DND-41 (cell line): ENCODE data around the gene MANSC1.

Experiments
- ATAC-seq: fragments of 200-7000 bp; cut with Tn5 transposase; 3 replicates; pipeline ENCODE4 v1.9.1; 2021; ENCODE audit warnings: low read depth; ENCODE audit not compliant: insufficient read depth
- DNase-seq: peaks from one replicate; pipeline ENCODE4 v3.0.0-alpha.2; 2020
- H2AFZ ChIP-seq: 2 replicates; pipeline ENCODE4 v1.6.0; 2012; ENCODE audit warnings: low read depth, low read length
- H3K27ac ChIP-seq: 2 replicates; pipeline ENCODE4 v1.5.1; 2012; ENCODE audit warnings: low read length, inconsistent platforms
- H3K27me3 ChIP-seq: fragments of 200-600 bp; sonication (generic); 2 replicates; pipeline ENCODE4 v1.6.0; 2012; ENCODE audit warnings: low read length, mild to moderate bottlenecking, inconsistent platforms; ENCODE audit not compliant: insufficient read depth, poor library complexity
- H3K36me3 ChIP-seq: 2 replicates; pipeline ENCODE4 v1.5.1; 2012; ENCODE audit warnings: low read length, inconsistent platforms; ENCODE audit not compliant: insufficient read depth
- H3K4me1 ChIP-seq: 2 replicates; pipeline ENCODE4 v1.5.1; 2012; ENCODE audit warnings: mild to moderate bottlenecking, low read length; ENCODE audit not compliant: insufficient read depth
- H3K4me2 ChIP-seq: 2 replicates; pipeline ENCODE4 v1.6.0; 2012; ENCODE audit warnings: mild to moderate bottlenecking, moderate library complexity, low read length, inconsistent platforms; ENCODE audit not compliant: insufficient read depth
- H3K4me3 ChIP-seq, 2 experiments: fragments of 200-600 bp in 1 of 2; shearing (Covaris generic) in 1 of 2; 2 replicates each; pipeline ENCODE4 v1.5.1; 2012 to 2016; ENCODE audit warnings: inconsistent platforms in 2 of 2, low read length in 2 of 2, mild to moderate bottlenecking in 2 of 2, low read depth in 1 of 2, moderate library complexity in 1 of 2
- H3K79me2 ChIP-seq: 2 replicates; pipeline ENCODE4 v1.6.0; 2012; ENCODE audit warnings: low read length, inconsistent platforms; ENCODE audit not compliant: insufficient read depth
- H3K9ac ChIP-seq: 2 replicates; pipeline ENCODE4 v1.6.0; 2012; ENCODE audit warnings: low read depth, mild to moderate bottlenecking, inconsistent platforms, low read length, moderate library complexity
- H3K9me3 ChIP-seq: 2 replicates; pipeline ENCODE4 v1.5.1; 2012; ENCODE audit warnings: low read length, moderate library complexity, mild to moderate bottlenecking, inconsistent platforms; ENCODE audit not compliant: insufficient read depth, severe bottlenecking
- H4K20me1 ChIP-seq: 2 replicates; pipeline ENCODE4 v1.6.0; 2012; ENCODE audit warnings: low read length; ENCODE audit not compliant: insufficient read depth
- EZH2 ChIP-seq: IDR thresholded peaks from 3 replicates; pipeline ENCODE4 v1.6.1; 2012; ENCODE audit warnings: borderline replicate concordance, low read depth, mild to moderate bottlenecking, moderate library complexity, low read length, inconsistent platforms; ENCODE audit not compliant: severe bottlenecking
- TF ChIP-seq, protein P1 (sequence below): IDR thresholded peaks from 2 replicates; pipeline ENCODE4 v1.5.1; 2012; ENCODE audit warnings: borderline replicate concordance, low read length, moderate library complexity, mild to moderate bottlenecking; ENCODE audit not compliant: poor library complexity, severe bottlenecking; ENCODE audit errors: extremely low read depth

MANSC1 gene

DNA sequence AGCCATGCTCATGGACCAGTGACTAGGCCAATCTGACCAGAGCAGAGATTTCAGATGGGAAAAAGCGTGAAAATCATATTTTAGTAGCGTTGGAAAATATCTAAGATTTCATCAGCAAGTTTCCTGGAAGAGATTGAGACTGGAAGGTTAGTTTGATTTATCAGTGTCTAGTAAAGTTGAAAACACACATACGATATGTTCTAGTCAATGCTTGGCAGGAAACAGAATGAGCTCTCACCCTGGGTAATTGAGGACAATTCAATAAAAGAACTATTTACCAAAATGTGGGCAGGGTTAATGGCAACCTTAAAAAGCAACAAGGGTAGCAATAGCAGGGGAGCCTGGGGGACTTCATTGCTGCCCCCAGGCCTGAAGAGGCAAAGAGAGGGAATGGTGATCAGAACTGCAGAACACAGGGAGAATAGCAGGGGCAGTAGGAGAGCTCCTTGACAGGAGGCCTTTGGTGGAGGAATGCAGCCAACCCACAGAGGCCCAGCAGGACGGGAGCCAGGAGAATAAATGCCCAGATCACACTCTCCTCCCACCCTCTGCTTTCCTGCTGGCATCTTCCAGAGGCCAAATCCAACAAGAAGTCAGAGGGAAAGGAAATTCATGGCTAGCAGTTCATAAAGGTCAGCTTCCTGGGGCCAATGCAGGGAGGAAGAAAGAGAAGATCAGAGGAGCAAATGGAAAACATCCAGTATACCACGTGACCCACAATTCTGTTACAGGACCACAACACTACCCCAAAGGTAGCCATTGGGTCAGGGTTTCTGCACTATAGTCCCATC is 55.6 kb downstream of the MANSC1 start:
- TF ChIP-seq, protein P1, sequence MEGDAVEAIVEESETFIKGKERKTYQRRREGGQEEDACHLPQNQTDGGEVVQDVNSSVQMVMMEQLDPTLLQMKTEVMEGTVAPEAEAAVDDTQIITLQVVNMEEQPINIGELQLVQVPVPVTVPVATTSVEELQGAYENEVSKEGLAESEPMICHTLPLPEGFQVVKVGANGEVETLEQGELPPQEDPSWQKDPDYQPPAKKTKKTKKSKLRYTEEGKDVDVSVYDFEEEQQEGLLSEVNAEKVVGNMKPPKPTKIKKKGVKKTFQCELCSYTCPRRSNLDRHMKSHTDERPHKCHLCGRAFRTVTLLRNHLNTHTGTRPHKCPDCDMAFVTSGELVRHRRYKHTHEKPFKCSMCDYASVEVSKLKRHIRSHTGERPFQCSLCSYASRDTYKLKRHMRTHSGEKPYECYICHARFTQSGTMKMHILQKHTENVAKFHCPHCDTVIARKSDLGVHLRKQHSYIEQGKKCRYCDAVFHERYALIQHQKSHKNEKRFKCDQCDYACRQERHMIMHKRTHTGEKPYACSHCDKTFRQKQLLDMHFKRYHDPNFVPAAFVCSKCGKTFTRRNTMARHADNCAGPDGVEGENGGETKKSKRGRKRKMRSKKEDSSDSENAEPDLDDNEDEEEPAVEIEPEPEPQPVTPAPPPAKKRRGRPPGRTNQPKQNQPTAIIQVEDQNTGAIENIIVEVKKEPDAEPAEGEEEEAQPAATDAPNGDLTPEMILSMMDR = no peak
- no peak for TF ChIP-seq EZH2
- Histone ChIP-seq H3K36me3 (no peaks in the 10 kb centered on the region), H3K4me1 (no peaks in the 10 kb centered on the region), H3K4me3 (no peak overlapping the region), H2AFZ (no peak overlapping the region), H3K27me3 (no peaks in the 10 kb centered on the region), H3K4me2 (no peak overlapping the region), H3K27ac (no peak overlapping the region), H4K20me1 (no peaks in the 10 kb centered on the region), H3K9me3 (no peaks in the 10 kb centered on the region), H3K9ac (no peak overlapping the region), H3K79me2 (no peaks in the 10 kb centered on the region)
- no peak for DNase-seq
- ATAC-seq = no peak

DNA sequence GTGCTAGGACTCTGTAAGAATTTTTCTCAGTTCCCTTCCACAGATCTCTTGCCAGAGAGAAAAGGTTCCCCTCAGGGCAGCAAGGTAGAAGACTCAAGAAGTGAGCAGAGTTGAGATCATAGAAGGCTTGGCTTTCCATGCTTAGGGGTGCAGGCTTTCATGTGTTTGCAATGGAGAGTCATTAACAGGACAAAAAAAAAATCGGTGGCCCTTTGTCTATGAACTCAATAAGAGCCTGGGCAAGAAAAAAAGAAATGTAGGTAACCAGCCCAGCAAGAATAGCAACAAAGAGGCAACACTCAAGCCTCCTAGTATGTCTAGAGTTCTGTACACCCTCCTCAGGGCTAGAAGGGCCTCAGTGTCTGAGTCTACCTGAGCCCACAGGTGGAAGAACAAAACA is 59.8 kb downstream of the MANSC1 start:
- Histone ChIP-seq H3K9ac (no peak overlapping the region), H3K4me3 (no peak overlapping the region), H2AFZ (no peak overlapping the region), H3K9me3 (no peaks in the 10 kb centered on the region), H3K36me3 (no peaks in the 10 kb centered on the region), H3K79me2 (no peaks in the 10 kb centered on the region), H3K4me2 (no peak overlapping the region), H3K4me1 (no peaks in the 10 kb centered on the region), H3K27me3 (no peaks in the 10 kb centered on the region), H3K27ac (no peak overlapping the region), H4K20me1 (no peaks in the 10 kb centered on the region)
- no peak for DNase-seq
- ATAC-seq = no peak
- TF ChIP-seq EZH2 = no peak
- TF ChIP-seq, protein P1 = no peak

DNA sequence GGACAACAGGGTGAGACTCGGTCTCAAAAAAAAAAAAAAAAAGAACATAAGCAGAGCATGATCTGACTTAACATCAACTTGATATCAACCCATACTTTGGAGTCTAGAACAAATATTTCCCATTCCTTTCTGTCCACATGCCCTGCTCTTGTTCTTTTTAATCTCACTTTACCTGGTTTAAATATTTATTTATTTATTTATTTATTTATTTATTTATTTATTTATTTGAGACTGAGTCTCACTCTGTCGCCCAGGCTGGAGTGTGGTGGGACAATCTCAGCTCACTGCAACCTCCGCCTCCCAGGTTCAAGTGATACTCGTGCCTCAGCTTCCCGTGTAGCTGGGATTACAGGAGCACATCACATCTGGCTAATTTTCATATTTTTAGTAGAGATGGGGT is 63.6 kb downstream of the MANSC1 start:
- no peak for ATAC-seq
- no peak overlapping the region for H3K4me3 ChIP-seq
- H3K27ac ChIP-seq = no peak overlapping the region
- no peaks in the 10 kb centered on the region for H3K4me1 ChIP-seq
- TF ChIP-seq, protein P1 = no peak
- TF ChIP-seq EZH2 = no peak
- no peaks in the 10 kb centered on the region for H3K79me2 ChIP-seq
- H3K9me3 ChIP-seq = no peaks in the 10 kb centered on the region
- H3K27me3 ChIP-seq = peaks cover 8% of the 10 kb centered on the region
- no peaks in the 10 kb centered on the region for H4K20me1 ChIP-seq
- DNase-seq = no peak
- no peaks in the 10 kb centered on the region for H3K36me3 ChIP-seq
- no peak overlapping the region for H3K9ac ChIP-seq
- no peak overlapping the region for H2AFZ ChIP-seq
- no peak overlapping the region for H3K4me2 ChIP-seq

DNA sequence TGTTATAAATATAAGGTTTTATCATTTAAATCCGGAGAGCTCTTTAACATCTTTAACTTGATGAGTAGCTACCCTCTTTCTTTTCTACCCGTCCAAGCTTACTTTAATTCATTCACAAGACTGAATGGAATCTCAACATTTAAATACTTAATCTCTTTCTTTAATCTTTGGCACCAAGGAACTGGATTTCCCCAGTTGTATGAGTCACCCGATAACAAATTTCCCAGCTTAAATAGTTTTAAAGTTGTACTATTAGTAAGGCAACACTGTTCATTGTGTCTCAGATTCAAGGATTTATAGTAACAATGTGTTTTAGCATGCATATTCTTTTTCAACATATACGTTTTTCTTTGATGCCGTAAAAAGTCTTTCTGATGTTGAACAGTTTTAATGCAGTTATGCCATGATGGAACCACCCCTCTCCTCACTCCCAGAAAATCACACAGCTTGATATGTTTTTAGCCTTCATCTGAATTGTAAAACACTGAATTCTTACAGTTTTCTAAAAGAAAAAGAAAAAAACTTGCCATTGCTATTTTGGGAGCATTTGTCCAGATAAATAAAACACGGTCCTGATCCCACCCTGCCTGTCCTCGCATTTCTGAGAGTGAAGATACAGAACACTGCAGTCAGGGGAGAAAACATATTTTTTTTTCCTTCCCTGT is 67.1 kb downstream of the MANSC1 start:
- Histone ChIP-seq H3K79me2 (no peaks in the 10 kb centered on the region), H3K4me3 (no peak overlapping the region), H3K27me3 (peaks cover 18% of the 10 kb centered on the region), H2AFZ (no peak overlapping the region), H3K4me1 (no peaks in the 10 kb centered on the region), H3K36me3 (no peaks in the 10 kb centered on the region), H3K9ac (no peak overlapping the region), H3K4me2 (no peak overlapping the region), H4K20me1 (no peaks in the 10 kb centered on the region), H3K27ac (no peak overlapping the region), H3K9me3 (no peaks in the 10 kb centered on the region)
- no peak for TF ChIP-seq EZH2
- ATAC-seq (no peak), DNase-seq (no peak)
